ENCODE data around the gene TLX2. TPM values are rescaled to one million over a fixed set of nuclear protein-coding genes. Genes with fewer than 3 reads are reported as not detected.

Gene TLX2
- total and polyA plus RNA-seq, 2 experiments from 2014 or later = not detected

DNA sequence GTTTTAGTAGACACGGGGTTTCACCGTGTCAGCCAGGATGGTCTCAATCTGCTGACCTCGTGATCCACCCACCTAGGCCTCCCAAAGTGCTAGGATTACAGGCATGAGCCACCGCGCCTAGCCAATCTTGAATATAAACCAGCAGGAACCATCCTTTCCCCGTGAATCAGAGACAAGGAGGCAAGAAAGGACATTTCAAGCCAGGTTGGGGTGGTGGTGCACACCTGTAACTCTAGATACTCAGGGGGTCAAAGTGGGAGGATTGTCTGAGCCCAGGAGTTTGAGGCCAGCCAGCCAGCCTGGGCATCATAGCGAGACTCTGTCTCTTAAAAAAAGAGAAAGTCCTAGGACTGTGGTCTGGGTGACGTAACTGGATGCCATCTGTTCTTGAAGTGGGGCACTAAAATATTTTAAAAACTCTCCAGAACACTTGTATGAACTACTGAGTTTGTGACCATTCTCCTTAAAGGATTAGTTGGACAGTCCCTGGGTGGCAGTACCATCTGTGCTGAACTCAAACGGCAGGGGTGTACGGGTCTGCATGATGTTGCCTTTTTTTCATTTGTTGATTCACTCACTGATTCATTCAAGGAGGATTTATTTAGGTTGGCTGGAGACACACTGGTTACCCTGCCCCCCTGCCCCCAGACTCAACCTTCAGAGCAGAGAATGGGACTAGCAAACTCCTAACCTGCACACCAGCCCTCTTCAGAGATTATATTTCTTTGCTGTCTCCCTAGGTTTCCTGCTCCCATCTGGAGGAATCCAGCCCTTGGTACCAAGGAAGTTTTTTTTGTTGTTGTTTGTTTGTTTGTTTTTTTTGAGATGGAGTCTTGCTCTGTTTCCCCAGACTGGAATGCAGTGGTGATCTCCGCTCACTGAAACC lies 2.9 kb upstream of the TLX2 start:
- Histone ChIP-seq H3K27ac (no peak overlapping the region), H4K20me1 (ENCODE audit: insufficient read depth) (no peaks in the 10 kb centered on the region), H2AFZ (no peak overlapping the region), H3K9ac (no peak overlapping the region), H3K4me1 (ENCODE audit: insufficient read depth) (peaks cover 5% of the 10 kb centered on the region), H3K27me3 (replicated peaks; ENCODE audit: insufficient read depth) (peaks cover 48% of the 10 kb centered on the region), H3K36me3 (ENCODE audit: low read depth) (no peaks in the 10 kb centered on the region), H3K9me2 (ENCODE audit: insufficient read depth) (no peaks in the 10 kb centered on the region), H3K9me3 (ENCODE audit: low read depth) (no peaks in the 10 kb centered on the region), H3F3A (ENCODE audit: insufficient read depth) (0 out of 2 replicates have a peak, but pooled peaks cover 6% of the 10 kb centered on the region), H3K4me3 (no peak overlapping the region), H3K4me2 (ENCODE audit: unreplicated experiment) (no peak overlapping the region), H3K79me2 (ENCODE audit: insufficient read depth) (peaks cover 8% of the 10 kb centered on the region)
- in situ Hi-C loops (cut with MboI) = no loop called here
- DNase-seq = peak; percentile 48
- no peak for TF ChIP-seq EZH2 (IDR thresholded peaks at IDR 0.05; ENCODE audit: insufficient read depth, poor library complexity, severe bottlenecking)
- no peak for TF ChIP-seq EZH2phosphoT487 (IDR thresholded peaks at IDR 0.05; ENCODE audit: insufficient read depth, low read depth)
- WGBS, 2 experiments (ENCODE audit: low coverage in 1 of 2, low lambda C conversion rate in 2 of 2, missing lambda C conversion rate in 2 of 2) = 42 to 43% methylated on average over 11 of the region's 11 CpGs

DNA sequence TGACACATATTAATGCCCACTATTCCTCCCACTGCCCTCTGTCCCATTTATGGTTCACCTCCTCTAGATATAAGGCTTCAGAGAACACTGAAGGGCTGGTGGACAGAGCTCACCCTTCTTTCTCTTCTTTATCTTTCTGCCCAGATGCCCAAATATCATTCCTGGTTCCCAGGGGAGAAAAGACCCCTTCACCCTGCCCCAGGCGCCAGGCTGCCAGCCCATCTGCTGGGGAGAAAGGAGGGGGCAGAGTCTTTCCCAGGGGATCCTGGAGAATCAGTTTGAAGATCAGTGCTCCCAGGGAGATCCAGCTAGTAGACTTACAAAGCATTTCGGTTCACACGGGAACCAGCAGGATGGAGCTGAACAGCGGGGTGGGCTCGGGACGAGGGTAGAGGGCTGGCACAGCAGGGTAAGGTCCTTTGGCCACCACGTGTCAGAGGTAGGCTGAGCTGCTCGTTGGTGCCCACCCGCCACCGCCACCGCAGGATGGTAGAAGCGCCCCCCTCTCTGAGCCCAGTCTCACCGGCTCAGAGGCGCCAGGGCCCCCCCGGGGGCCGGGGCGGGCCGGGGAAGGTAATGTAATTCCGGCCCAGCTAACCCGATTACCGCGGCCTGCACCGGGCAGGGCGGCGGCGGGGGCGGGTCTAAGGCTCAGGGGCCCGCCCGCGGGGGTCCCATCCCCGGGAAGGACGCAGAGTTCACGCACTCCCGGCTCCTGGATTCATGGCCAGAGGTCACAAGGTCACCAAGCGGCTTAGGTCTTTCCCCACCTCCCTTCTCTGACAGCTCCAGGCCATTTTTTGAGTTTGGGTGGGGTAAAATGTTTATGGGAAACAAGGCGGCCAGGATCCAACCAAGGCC lies 1.3 kb upstream of the TLX2 start:
- no peaks in the 10 kb centered on the region for H3K79me2 ChIP-seq (ENCODE audit: insufficient read depth)
- H3K9ac ChIP-seq = no peak overlapping the region
- H3K27me3 ChIP-seq (replicated peaks; ENCODE audit: insufficient read depth) = peaks cover 64% of the 10 kb centered on the region
- no peaks in the 10 kb centered on the region for H4K20me1 ChIP-seq (ENCODE audit: insufficient read depth)
- WGBS, 2 experiments (ENCODE audit: low coverage in 1 of 2, low lambda C conversion rate in 2 of 2, missing lambda C conversion rate in 2 of 2) = 9 to 18% methylated on average over 15 to 30 of the region's 36 CpGs
- DNase-seq = no peak
- no peaks in the 10 kb centered on the region for H3K9me2 ChIP-seq (ENCODE audit: insufficient read depth)
- H3K9me3 ChIP-seq (ENCODE audit: low read depth) = no peaks in the 10 kb centered on the region
- H3K4me3 ChIP-seq = no peak overlapping the region
- in situ Hi-C loops (cut with MboI) = no loop called here
- no peaks in the 10 kb centered on the region for H3F3A ChIP-seq (ENCODE audit: insufficient read depth)
- no peaks in the 10 kb centered on the region for H3K4me1 ChIP-seq (ENCODE audit: insufficient read depth)
- TF ChIP-seq EZH2 (IDR thresholded peaks at IDR 0.05; ENCODE audit: insufficient read depth, poor library complexity, severe bottlenecking) = no peak
- TF ChIP-seq EZH2phosphoT487 (IDR thresholded peaks at IDR 0.05; ENCODE audit: insufficient read depth, low read depth) = 0 out of 2 replicates have a peak, but pooled peaks have one; percentile 1
- H2AFZ ChIP-seq = no peak overlapping the region
- H3K27ac ChIP-seq = no peak overlapping the region
- no peak overlapping the region for H3K4me2 ChIP-seq (ENCODE audit: unreplicated experiment)
- H3K36me3 ChIP-seq (ENCODE audit: low read depth) = no peaks in the 10 kb centered on the region

DNA sequence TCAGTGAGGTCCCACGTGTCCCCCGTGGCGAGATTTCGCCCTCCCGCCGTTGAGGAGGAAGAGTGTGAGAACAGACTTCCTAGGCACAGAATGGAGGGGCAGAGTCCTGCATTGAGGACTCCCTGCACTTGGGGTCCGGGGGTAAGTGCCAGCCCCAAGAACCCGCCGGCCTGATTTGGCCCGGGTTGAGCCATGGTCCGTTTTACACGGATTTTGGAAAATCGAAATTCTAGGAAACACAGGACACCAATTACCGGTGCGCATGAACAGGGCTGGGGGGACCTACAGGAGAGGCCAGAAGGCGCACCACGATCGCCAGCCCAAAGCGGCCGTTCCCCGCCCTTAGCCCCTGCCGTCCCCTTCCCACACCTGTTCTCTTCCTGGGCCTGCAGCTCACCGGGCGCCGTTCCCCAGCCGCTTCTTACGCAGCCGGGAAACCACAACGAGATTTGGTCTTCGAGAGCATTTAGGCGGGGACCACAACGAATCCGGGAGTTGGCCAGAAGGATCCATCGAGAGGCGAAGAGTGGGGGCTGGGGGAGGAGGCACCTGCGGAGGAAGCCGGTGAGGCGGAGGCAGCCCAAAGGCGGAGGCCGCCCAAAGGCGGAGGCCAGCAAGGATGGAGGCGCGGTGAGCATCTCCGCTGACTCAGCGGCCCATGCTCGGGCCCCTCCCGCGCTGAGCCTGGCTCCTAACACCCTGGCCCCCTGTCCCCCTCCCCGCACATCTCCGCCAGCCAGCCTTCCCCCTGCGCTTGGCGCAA lies 464 bp upstream of the TLX2 start:
- H3K4me3 ChIP-seq = no peak overlapping the region
- H4K20me1 ChIP-seq (ENCODE audit: insufficient read depth) = no peaks in the 10 kb centered on the region
- peaks cover 72% of the 10 kb centered on the region for H3K27me3 ChIP-seq (replicated peaks; ENCODE audit: insufficient read depth)
- in situ Hi-C loops (cut with MboI) = no loop called here
- no peak overlapping the region for H3K9ac ChIP-seq
- TF ChIP-seq EZH2phosphoT487 (IDR thresholded peaks at IDR 0.05; ENCODE audit: insufficient read depth, low read depth) (no peak; the same call in 1 of the 2 replicates), EZH2 (IDR thresholded peaks at IDR 0.05; ENCODE audit: insufficient read depth, poor library complexity, severe bottlenecking) (peak; percentile 94)
- H2AFZ ChIP-seq = no peak overlapping the region
- H3K79me2 ChIP-seq (ENCODE audit: insufficient read depth) = no peaks in the 10 kb centered on the region
- H3K9me2 ChIP-seq (ENCODE audit: insufficient read depth) = no peaks in the 10 kb centered on the region
- peak; percentile 45 for DNase-seq
- H3K4me2 ChIP-seq (ENCODE audit: unreplicated experiment) = no peak overlapping the region
- H3K27ac ChIP-seq = no peak overlapping the region
- no peaks in the 10 kb centered on the region for H3K4me1 ChIP-seq (ENCODE audit: insufficient read depth)
- H3K9me3 ChIP-seq (ENCODE audit: low read depth) = no peaks in the 10 kb centered on the region
- no peaks in the 10 kb centered on the region for H3K36me3 ChIP-seq (ENCODE audit: low read depth)
- H3F3A ChIP-seq (ENCODE audit: insufficient read depth) = no peaks in the 10 kb centered on the region
- 13 to 14% methylated on average over 42 to 45 of the region's 52 CpGs for WGBS, 2 experiments (ENCODE audit: low coverage in 1 of 2, low lambda C conversion rate in 2 of 2, missing lambda C conversion rate in 2 of 2)

All from GM23248 (cell line).